GM21381 (cell line): ENCODE results near the gene GRIK2.

ENCODE experiments used
- ATAC-seq: cut with Tn5 transposase; IDR thresholded peaks from one replicate; pipeline ENCODE4 v1.9.1; 2021; ENCODE audit warnings: mild to moderate bottlenecking, moderate library complexity; ENCODE audit not compliant: unreplicated experiment

The GRIK2 gene

GRCh38 chr6:101845621-101846020 is 452.1 kb downstream of the GRIK2 start:
- ATAC-seq, result peak; percentile 93

- no peak for ATAC-seq
Observed at GRCh38 chr6:101847690-101848089, 454.2 kb downstream of the GRIK2 start.

- no peak for ATAC-seq
Observed at GRCh38 chr6:101851911-101852310, 458.4 kb downstream of the GRIK2 start.

GRCh38 chr6:101853231-101854085 is 459.9 kb downstream of the GRIK2 start:
- ATAC-seq, result no peak

- no peak for ATAC-seq
Observed at GRCh38 chr6:101876431-101876830, 482.9 kb downstream of the GRIK2 start.

- no peak for ATAC-seq
Observed at GRCh38 chr6:101878554-101879276, 485.2 kb downstream of the GRIK2 start.

- ATAC-seq, result no peak
Observed at GRCh38 chr6:101879782-101880181, 486.3 kb downstream of the GRIK2 start.

GRCh38 chr6:101883505-101883904 is 490.0 kb downstream of the GRIK2 start:
- no peak for ATAC-seq

GRCh38 chr6:101887532-101887931 is 494.0 kb downstream of the GRIK2 start:
- no peak for ATAC-seq

- ATAC-seq, result no peak
Observed at GRCh38 chr6:101907356-101908217, 514.1 kb downstream of the GRIK2 start.

GRCh38 chr6:101909366-101909765 is 515.9 kb downstream of the GRIK2 start:
- no peak for ATAC-seq

- ATAC-seq, result no peak
Observed at GRCh38 chr6:101912311-101912710, 518.8 kb downstream of the GRIK2 start.

- no peak for ATAC-seq
Observed at GRCh38 chr6:101918471-101918870, 525.0 kb downstream of the GRIK2 start.

- ATAC-seq, result no peak
Observed at GRCh38 chr6:101921829-101922450, 528.4 kb downstream of the GRIK2 start.

- no peak for ATAC-seq
Observed at GRCh38 chr6:101926149-101926925, 532.8 kb downstream of the GRIK2 start.

- no peak for ATAC-seq
Observed at GRCh38 chr6:101931766-101932165, 538.3 kb downstream of the GRIK2 start.

GRCh38 chr6:101932704-101933103 is 539.2 kb downstream of the GRIK2 start:
- ATAC-seq, result no peak

GRCh38 chr6:101935732-101936131 is 542.2 kb downstream of the GRIK2 start:
- no peak for ATAC-seq

- no peak for ATAC-seq
Observed at GRCh38 chr6:101936516-101936915, 543.0 kb downstream of the GRIK2 start.

GRCh38 chr6:101937108-101937507 is 543.6 kb downstream of the GRIK2 start:
- ATAC-seq, result no peak
